ENCODE measurements around the gene SLC44A4. TPM values are rescaled to one million over a fixed set of nuclear protein-coding genes. Genes with fewer than 3 reads are reported as not detected.

The SLC44A4 gene
- total and polyA plus RNA-seq, 9 of the 15 experiments (the other 6 are each of a cell fraction or from before 2014, with no cell fraction given): 7.9 to 18.6 (median 11.2) TPM

DNA sequence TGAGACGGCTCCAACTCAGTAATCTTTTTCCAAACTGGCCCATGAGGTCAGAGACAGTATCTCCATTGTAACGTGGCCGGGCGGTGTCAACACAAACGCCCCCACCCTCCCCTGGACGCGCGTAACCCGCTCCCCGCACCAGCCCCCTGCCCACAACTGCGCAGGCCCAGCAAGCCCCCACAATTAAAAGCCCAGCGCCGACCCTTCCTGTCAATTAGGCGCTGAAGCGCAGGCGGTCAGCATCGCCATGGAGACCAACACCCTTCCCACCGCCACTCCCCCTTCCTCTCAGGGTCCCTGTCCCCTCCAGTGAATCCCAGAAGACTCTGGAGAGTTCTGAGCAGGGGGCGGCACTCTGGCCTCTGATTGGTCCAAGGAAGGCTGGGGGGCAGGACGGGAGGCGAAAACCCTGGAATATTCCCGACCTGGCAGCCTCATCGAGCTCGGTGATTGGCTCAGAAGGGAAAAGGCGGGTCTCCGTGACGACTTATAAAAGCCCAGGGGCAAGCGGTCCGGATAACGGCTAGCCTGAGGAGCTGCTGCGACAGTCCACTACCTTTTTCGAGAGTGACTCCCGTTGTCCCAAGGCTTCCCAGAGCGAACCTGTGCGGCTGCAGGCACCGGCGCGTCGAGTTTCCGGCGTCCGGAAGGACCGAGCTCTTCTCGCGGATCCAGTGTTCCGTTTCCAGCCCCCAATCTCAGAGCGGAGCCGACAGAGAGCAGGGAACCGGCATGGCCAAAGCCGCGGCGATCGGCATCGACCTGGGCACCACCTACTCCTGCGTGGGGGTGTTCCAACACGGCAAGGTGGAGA, 63.6 kb downstream of the SLC44A4 start, which contains the start of the genes HSPA1A and HSPA1L (continued):
- TF ChIP-seq NCOA1 (IDR thresholded peaks at IDR 0.05; ENCODE audit: low read depth) (peak; percentile 77; the same call in 1 of the 2 replicates), ZBTB7A (IDR thresholded peaks at IDR 0.05; ENCODE audit: borderline replicate concordance, control insufficient read depth, low read depth, low read length) (peak; percentile 84), ZSCAN29 (IDR thresholded peaks at IDR 0.05) (no peak), U2AF1 (optimal IDR thresholded peaks at IDR 0.05; ENCODE audit: low read depth, low read length) (no peak), SRSF3 (IDR thresholded peaks at IDR 0.05; ENCODE audit: insufficient read depth, low read length) (no peak), ETV1 (tag; conservative IDR thresholded peaks at IDR 0.05; ENCODE audit: low read depth) (peak; percentile 86), LCOR (CRISPR knock-in tag; IDR thresholded peaks at IDR 0.05) (peak; percentile 55; the same call in 1 of the 2 replicates), ETV5 (CRISPR knock-in tag; IDR thresholded peaks at IDR 0.05; ENCODE audit: low read depth) (peak; percentile 81), ZNF668 (CRISPR knock-in tag; IDR thresholded peaks at IDR 0.05) (no peak), TCF3 (CRISPR knock-in tag; IDR thresholded peaks at IDR 0.05) (peak; percentile 28; the same call in 1 of the 2 replicates), FIP1L1 (IDR thresholded peaks at IDR 0.05; ENCODE audit: low read depth, low read length, poor library complexity, severe bottlenecking) (peak; percentile 84), MLLT1 (IDR thresholded peaks at IDR 0.05) (peak; percentile 97 to 98), ZNF384 (IDR thresholded peaks at IDR 0.05; ENCODE audit: low read depth, low read length) (peak; percentile 3; the same call in 1 of the 2 replicates), KDM2B (CRISPR knock-in tag; IDR thresholded peaks at IDR 0.05) (peak; percentile 92), HDAC2 (IDR thresholded peaks at IDR 0.05) (peak; percentile 49; the same call in 1 of the 2 replicates), CBX1 (IDR thresholded peaks at IDR 0.05; ENCODE audit: low read depth) (peak; percentile 94; the same call in 1 of the 2 replicates), E2F8 (IDR thresholded peaks at IDR 0.05; ENCODE audit: low read depth, partially characterized antibody) (no peak)
- TF ChIP-seq, protein P1, sequence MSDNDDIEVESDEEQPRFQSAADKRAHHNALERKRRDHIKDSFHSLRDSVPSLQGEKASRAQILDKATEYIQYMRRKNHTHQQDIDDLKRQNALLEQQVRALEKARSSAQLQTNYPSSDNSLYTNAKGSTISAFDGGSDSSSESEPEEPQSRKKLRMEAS (CRISPR knock-in tag; IDR thresholded peaks at IDR 0.05): peak; percentile 66
- TF ChIP-seq, protein P2, sequence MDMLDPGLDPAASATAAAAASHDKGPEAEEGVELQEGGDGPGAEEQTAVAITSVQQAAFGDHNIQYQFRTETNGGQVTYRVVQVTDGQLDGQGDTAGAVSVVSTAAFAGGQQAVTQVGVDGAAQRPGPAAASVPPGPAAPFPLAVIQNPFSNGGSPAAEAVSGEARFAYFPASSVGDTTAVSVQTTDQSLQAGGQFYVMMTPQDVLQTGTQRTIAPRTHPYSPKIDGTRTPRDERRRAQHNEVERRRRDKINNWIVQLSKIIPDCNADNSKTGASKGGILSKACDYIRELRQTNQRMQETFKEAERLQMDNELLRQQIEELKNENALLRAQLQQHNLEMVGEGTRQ (CRISPR knock-in tag; IDR thresholded peaks at IDR 0.05): no peak
- TF ChIP-seq, protein P3, sequence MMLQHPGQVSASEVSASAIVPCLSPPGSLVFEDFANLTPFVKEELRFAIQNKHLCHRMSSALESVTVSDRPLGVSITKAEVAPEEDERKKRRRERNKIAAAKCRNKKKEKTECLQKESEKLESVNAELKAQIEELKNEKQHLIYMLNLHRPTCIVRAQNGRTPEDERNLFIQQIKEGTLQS (IDR thresholded peaks at IDR 0.05): no peak
- TF ChIP-seq, protein P3 (CRISPR knock-in tag; conservative IDR thresholded peaks at IDR 0.05): peak; percentile 6; the same call in 1 of the 2 replicates
